Activated naive CD8-positive, alpha-beta T cell (primary cell): Measurements from ENCODE around the gene LCE2B.

Experiments used
- H3K27ac Mint-ChIP-seq: one replicate; pipeline ENCODE4 v1.8.0; 2021; ENCODE audit warnings: mixed read lengths
- H3K27me3 Mint-ChIP-seq: one replicate; pipeline ENCODE4 v1.8.0; 2021; ENCODE audit warnings: mixed read lengths
- H3K36me3 Mint-ChIP-seq: one replicate; pipeline ENCODE4 v1.8.0; 2021; ENCODE audit warnings: mixed read lengths
- H3K4me1 Mint-ChIP-seq: one replicate; pipeline ENCODE4 v1.8.0; 2021; ENCODE audit warnings: low read depth, mixed read lengths
- H3K4me3 Mint-ChIP-seq: one replicate; pipeline ENCODE4 v1.8.0; 2021; ENCODE audit warnings: mild to moderate bottlenecking, mixed read lengths
- H3K9me3 Mint-ChIP-seq: one replicate; pipeline ENCODE4 v1.8.0; 2021; ENCODE audit warnings: low read depth, mixed read lengths

Gene LCE2B

GRCh38 chr1:152683846-152684245, 2.1 kb upstream of the LCE2B start:
- no peaks in the 10 kb centered on the region for H3K36me3 Mint-ChIP-seq
- H3K4me1 Mint-ChIP-seq = no peaks in the 10 kb centered on the region
- no peak overlapping the region for H3K4me3 Mint-ChIP-seq
- no peak overlapping the region for H3K27ac Mint-ChIP-seq
- H3K27me3 Mint-ChIP-seq = peaks cover 20% of the 10 kb centered on the region
- no peaks in the 10 kb centered on the region for H3K9me3 Mint-ChIP-seq

GRCh38 chr1:152697701-152698600, 12.0 kb downstream of the LCE2B start, which contains the start of gene LCE2A:
TSS of gene LCE2A (plus strand) at chr1:152698345. CDS start at chr1:152698902, 557 bp downstream.
- no peaks in the 10 kb centered on the region for H3K36me3 Mint-ChIP-seq
- H3K9me3 Mint-ChIP-seq = no peaks in the 10 kb centered on the region
- no peak within 1 kb of the TSS for H3K27ac Mint-ChIP-seq
- H3K27me3 Mint-ChIP-seq = peaks cover 3% of the 10 kb centered on the region
- no peak within 1 kb of the TSS for H3K4me3 Mint-ChIP-seq
- H3K4me1 Mint-ChIP-seq = no peaks in the 10 kb centered on the region

- Mint-ChIP-seq H3K27me3 (peaks cover 7% of the 10 kb centered on the region), H3K4me1 (no peaks in the 10 kb centered on the region), H3K4me3 (no peak overlapping the region), H3K36me3 (no peaks in the 10 kb centered on the region), H3K27ac (no peak overlapping the region), H3K9me3 (peaks cover 4% of the 10 kb centered on the region)
Observed at GRCh38 chr1:152699746-152700145, 13.8 kb downstream of the LCE2B start.

GRCh38 chr1:152707860-152708259, 21.9 kb downstream of the LCE2B start, which contains the start of gene LCE4A:
TSS of gene LCE4A (plus strand) at chr1:152708160. CDS start at chr1:152709076, 916 bp downstream.
- H3K9me3 Mint-ChIP-seq = peaks cover 4% of the 10 kb centered on the region
- no peak within 1 kb of the TSS for H3K4me3 Mint-ChIP-seq
- H3K4me1 Mint-ChIP-seq = no peaks in the 10 kb centered on the region
- peaks cover 17% of the 10 kb centered on the region for H3K27me3 Mint-ChIP-seq
- no peak within 1 kb of the TSS for H3K27ac Mint-ChIP-seq
- no peaks in the 10 kb centered on the region for H3K36me3 Mint-ChIP-seq

GRCh38 chr1:152718238-152718637, 32.3 kb downstream of the LCE2B start:
- H3K36me3 Mint-ChIP-seq = no peaks in the 10 kb centered on the region
- peaks cover 9% of the 10 kb centered on the region for H3K27me3 Mint-ChIP-seq
- no peaks in the 10 kb centered on the region for H3K9me3 Mint-ChIP-seq
- H3K4me3 Mint-ChIP-seq = no peak overlapping the region
- H3K27ac Mint-ChIP-seq = no peak overlapping the region
- no peaks in the 10 kb centered on the region for H3K4me1 Mint-ChIP-seq

- Mint-ChIP-seq H3K27me3 (peaks cover 4% of the 10 kb centered on the region), H3K4me3 (no peak overlapping the region), H3K27ac (no peak overlapping the region), H3K36me3 (no peaks in the 10 kb centered on the region), H3K9me3 (no peaks in the 10 kb centered on the region), H3K4me1 (no peaks in the 10 kb centered on the region)
Observed at GRCh38 chr1:152725261-152725660, 39.3 kb downstream of the LCE2B start.

DNA sequence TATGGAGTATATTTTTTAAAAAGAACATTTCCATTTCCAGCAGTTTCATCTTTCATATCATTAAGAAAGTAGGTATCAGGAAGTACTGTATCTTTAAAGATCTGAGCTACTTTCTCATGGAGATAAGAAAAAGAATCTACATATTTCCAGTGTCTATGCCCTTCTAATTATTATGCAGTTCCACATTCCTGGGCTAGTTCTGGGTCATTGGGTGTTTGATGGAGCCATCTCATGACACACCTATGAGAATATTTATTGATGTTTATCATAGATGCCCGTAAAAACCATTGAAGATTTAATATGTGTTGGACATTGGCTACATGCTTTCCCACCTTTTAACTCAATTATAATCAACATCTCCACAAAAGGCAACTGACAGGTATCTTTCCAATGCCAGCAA, 43.1 kb downstream of the LCE2B start:
- H3K4me3 Mint-ChIP-seq = no peak overlapping the region
- H3K27ac Mint-ChIP-seq = no peak overlapping the region
- H3K9me3 Mint-ChIP-seq = no peaks in the 10 kb centered on the region
- H3K27me3 Mint-ChIP-seq = peaks cover 6% of the 10 kb centered on the region
- no peaks in the 10 kb centered on the region for H3K4me1 Mint-ChIP-seq
- no peaks in the 10 kb centered on the region for H3K36me3 Mint-ChIP-seq

DNA sequence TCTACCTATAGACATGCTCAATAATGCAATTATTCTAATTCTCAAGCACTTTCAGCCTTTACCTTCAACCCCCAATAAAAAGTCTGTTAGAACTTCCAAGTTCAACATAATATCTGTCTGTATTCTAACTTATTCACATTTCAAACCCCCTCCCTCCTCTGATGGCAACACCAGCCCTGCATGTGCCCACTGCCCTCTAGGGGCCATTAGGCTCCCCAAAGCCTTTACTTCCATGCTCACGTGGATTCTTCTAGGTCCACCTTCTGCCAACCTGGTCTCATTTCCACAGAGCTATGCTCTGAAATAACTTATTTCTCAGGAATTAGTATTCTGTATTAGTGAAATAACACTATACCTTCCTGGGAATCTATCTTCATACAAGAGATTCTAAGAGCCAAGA, 49.7 kb downstream of the LCE2B start:
- H3K4me3 Mint-ChIP-seq = no peak overlapping the region
- no peak overlapping the region for H3K27ac Mint-ChIP-seq
- no peaks in the 10 kb centered on the region for H3K4me1 Mint-ChIP-seq
- H3K27me3 Mint-ChIP-seq = peaks cover 18% of the 10 kb centered on the region
- no peaks in the 10 kb centered on the region for H3K36me3 Mint-ChIP-seq
- H3K9me3 Mint-ChIP-seq = no peaks in the 10 kb centered on the region
